ENCODE measurements around the gene ABCC1.

DNA sequence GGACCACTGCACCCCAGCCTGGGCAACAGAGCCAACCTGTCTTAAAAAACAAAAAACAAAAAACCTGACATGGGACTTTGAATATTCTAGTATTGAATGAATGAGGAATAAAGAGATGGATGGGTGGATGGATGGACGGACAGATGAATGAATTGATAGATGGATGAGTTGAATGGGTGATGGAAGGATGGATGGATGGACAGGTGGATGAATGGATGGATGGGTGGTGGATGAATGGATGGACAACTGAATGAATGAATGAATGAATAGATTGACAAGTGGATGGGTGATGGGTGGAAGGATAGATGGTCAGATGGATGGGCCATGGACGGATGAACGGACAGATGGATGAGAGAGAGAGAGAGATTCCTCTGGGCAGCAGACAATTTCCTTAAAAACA is 38.2 kb upstream of the ABCC1 start:
- TF ChIP-seq POLR2A (IDR thresholded peaks at IDR 0.05; ENCODE audit: low read length) (no peak), GATA1 (IDR thresholded peaks at IDR 0.05; ENCODE audit: low read depth, low read length) (no peak)
